Liver (tissue), 3 donors: ENCODE data around the gene ARHGAP6.

Source experiments
- CTCF ChIP-seq: fragments of 150-350 bp; IDR thresholded peaks from 2 replicates; pipeline ENCODE4 v1.5.1; 2017; ENCODE audit warnings: improper control_type of control experiment, low read depth, low read length; ENCODE audit not compliant: missing input control
- MAX ChIP-seq: IDR thresholded peaks from 2 replicates; pipeline ENCODE4 v1.6.1; 2016; ENCODE audit warnings: antibody characterized with exemption
- RAD21 ChIP-seq, 2 donors: IDR thresholded peaks; 2 replicates each; pipeline ENCODE4 v1.6.1; 2016; ENCODE audit warnings: antibody characterized with exemption in 2 of 2, mild to moderate bottlenecking in 2 of 2
- RXRA ChIP-seq, 2 donors: IDR thresholded peaks; 2 replicates each; pipeline ENCODE4 v1.6.1; 2017 to 2018; ENCODE audit warnings: antibody characterized with exemption in 2 of 2, mild to moderate bottlenecking in 1 of 2
- TAF1 ChIP-seq: conservative IDR thresholded peaks from 2 replicates; pipeline ENCODE4 v1.6.1; 2016; ENCODE audit warnings: antibody characterized with exemption, mild to moderate bottlenecking
- YY1 ChIP-seq: IDR thresholded peaks from 2 replicates; pipeline ENCODE4 v1.6.1; 2016; ENCODE audit warnings: antibody characterized with exemption, mild to moderate bottlenecking
- ZBTB33 ChIP-seq: IDR thresholded peaks from 2 replicates; pipeline ENCODE4 v1.6.1; 2016; ENCODE audit warnings: antibody characterized with exemption
- donor health status: healthy.
- donor health status: healthy.

GRCh38 chrX:11698702-11699101, 33.0 kb upstream of the ARHGAP6 start:
- TF ChIP-seq RAD21 (IDR thresholded peaks at IDR 0.05) (no peak), CTCF (no peak), RXRA (IDR thresholded peaks at IDR 0.05) (no peak), TAF1 (no peak), MAX (no peak), ZBTB33 (no peak), YY1 (no peak)
